Neural cell (in vitro differentiated cells): ENCODE measurements around the gene ENDOD1. TPM values are rescaled to one million over a fixed set of nuclear protein-coding genes. Genes with fewer than 3 reads are reported as not detected.

Source experiments
- H2AFZ ChIP-seq: fragments of 200-600, 300-800 bp; sonication (generic), shearing (Covaris generic); 2 replicates; pipeline ENCODE4 v1.6.0; 2014; ENCODE audit warnings: low read depth, mild to moderate bottlenecking, antibody characterized with exemption, low read length, moderate library complexity
- H3F3A ChIP-seq: fragments of 200-600 bp; shearing (Covaris generic); 2 replicates; pipeline ENCODE4 v1.6.1; 2016; ENCODE audit warnings: mild to moderate bottlenecking, moderate library complexity, mixed read lengths, antibody characterized with exemption, low read length; ENCODE audit not compliant: insufficient read depth, poor library complexity, severe bottlenecking
- H3K27ac ChIP-seq: fragments of 200-600, 300-800 bp; sonication (generic), shearing (Covaris generic); 2 replicates; pipeline ENCODE4 v1.5.1; 2014; ENCODE audit warnings: mild to moderate bottlenecking, low read length, moderate library complexity
- H3K27me3 ChIP-seq: fragments of 300-800, 200-600 bp; sonication (generic), shearing (Covaris generic); 2 replicates; pipeline ENCODE4 v1.6.0; 2014; ENCODE audit warnings: mild to moderate bottlenecking, low read depth, low read length, moderate library complexity; ENCODE audit not compliant: insufficient read depth
- H3K36me3 ChIP-seq: fragments of 300-800, 200-600 bp; sonication (generic), shearing (Covaris generic); 2 replicates; pipeline ENCODE4 v1.5.1; 2014; ENCODE audit warnings: mild to moderate bottlenecking, antibody characterized with exemption, low read length, moderate library complexity; ENCODE audit not compliant: insufficient read depth
- H3K4me2 ChIP-seq: fragments of 300-800, 200-600 bp; sonication (generic), shearing (Covaris generic); 2 replicates; pipeline ENCODE4 v1.6.0; 2014; ENCODE audit warnings: mild to moderate bottlenecking, low read length
- H3K4me3 ChIP-seq: fragments of 300-800, 200-600 bp; sonication (generic), shearing (Covaris generic); 2 replicates; pipeline ENCODE4 v1.5.1; 2014; ENCODE audit warnings: mild to moderate bottlenecking, low read length, moderate library complexity
- H3K79me2 ChIP-seq: fragments of 200-600 bp; shearing (Covaris generic); replicated peaks from 2 replicates; pipeline ENCODE4 v1.6.0; 2014; ENCODE audit warnings: mild to moderate bottlenecking, low read length, moderate library complexity; ENCODE audit not compliant: insufficient read depth
- H3K9ac ChIP-seq: fragments of 300-800, 200-600 bp; sonication (generic), shearing (Covaris generic); 2 replicates; pipeline ENCODE4 v1.6.1; 2016; ENCODE audit warnings: mild to moderate bottlenecking, low read length, mixed read lengths
- H3K9me2 ChIP-seq: fragments of 200-600 bp; shearing (Covaris generic); 2 replicates; pipeline ENCODE4 v1.6.1; 2016; ENCODE audit warnings: mild to moderate bottlenecking, low read length, mixed read lengths; ENCODE audit not compliant: insufficient read depth
- H3K9me3 ChIP-seq: fragments of 200-600, 300-800 bp; sonication (generic), shearing (Covaris generic); 2 replicates; pipeline ENCODE4 v1.6.1; 2016; ENCODE audit warnings: mild to moderate bottlenecking, mixed run types, low read length, moderate library complexity, mixed read lengths
- H4K20me1 ChIP-seq: fragments of 200-600 bp; shearing (Covaris generic); 2 replicates; pipeline ENCODE4 v1.6.1; 2016; ENCODE audit warnings: mild to moderate bottlenecking, mixed run types; ENCODE audit not compliant: insufficient read depth
- CTCF ChIP-seq: fragments of 450-650 bp; IDR thresholded peaks from 2 replicates; pipeline ENCODE4 v1.5.1; 2014; ENCODE audit warnings: antibody characterized with exemption, mild to moderate bottlenecking, moderate library complexity; ENCODE audit not compliant: poor library complexity, severe bottlenecking
- EP300 ChIP-seq: fragments of 450-650 bp; conservative IDR thresholded peaks from 2 replicates; pipeline ENCODE4 v1.6.1; 2014; ENCODE audit warnings: antibody characterized with exemption, mild to moderate bottlenecking, moderate library complexity; ENCODE audit not compliant: poor library complexity, severe bottlenecking
- EZH2 ChIP-seq: fragments of 200-600, 300-800 bp; shearing (Covaris generic), sonication (generic); IDR thresholded peaks from 2 replicates; pipeline ENCODE4 v1.6.1; 2014; ENCODE audit warnings: antibody characterized with exemption, low read length, borderline replicate concordance, mild to moderate bottlenecking; ENCODE audit not compliant: insufficient read depth, poor library complexity, severe bottlenecking
- MXI1 ChIP-seq: fragments of 450-650 bp; conservative IDR thresholded peaks from 2 replicates; pipeline ENCODE4 v1.6.1; 2014; ENCODE audit warnings: antibody characterized with exemption, mild to moderate bottlenecking; ENCODE audit not compliant: poor library complexity, severe bottlenecking
- POLR2AphosphoS5 ChIP-seq: IDR thresholded peaks from 2 replicates; pipeline ENCODE4 v1.6.1; 2012
- RAD21 ChIP-seq: fragments of 450-650 bp; conservative IDR thresholded peaks from 2 replicates; pipeline ENCODE4 v1.6.1; 2014; ENCODE audit warnings: antibody characterized with exemption, mild to moderate bottlenecking, moderate library complexity
- SMC3 ChIP-seq: fragments of 450-650 bp; conservative IDR thresholded peaks from 2 replicates; pipeline ENCODE4 v1.6.1; 2014; ENCODE audit warnings: antibody characterized with exemption, mild to moderate bottlenecking, moderate library complexity; ENCODE audit not compliant: poor library complexity
- TAF1 ChIP-seq: IDR thresholded peaks from 2 replicates; pipeline ENCODE4 v1.6.1; 2012; ENCODE audit warnings: low read depth
- polyA plus RNA-seq: library from polyadenylated mRNA; depleted of rRNA; stranded (reverse); fragments of >200 nt; gene quantifications from 2 replicates; pipeline ENCODE4 v1.2.3, GENCODE V29; 2014
- TF ChIP-seq, protein P1 (sequence below): IDR thresholded peaks from 2 replicates; pipeline ENCODE4 v1.6.1; 2012; ENCODE audit warnings: borderline replicate concordance

Gene ENDOD1
- polyA plus RNA-seq, 1 donor from 2014 or later, result 4.9 TPM

DNA sequence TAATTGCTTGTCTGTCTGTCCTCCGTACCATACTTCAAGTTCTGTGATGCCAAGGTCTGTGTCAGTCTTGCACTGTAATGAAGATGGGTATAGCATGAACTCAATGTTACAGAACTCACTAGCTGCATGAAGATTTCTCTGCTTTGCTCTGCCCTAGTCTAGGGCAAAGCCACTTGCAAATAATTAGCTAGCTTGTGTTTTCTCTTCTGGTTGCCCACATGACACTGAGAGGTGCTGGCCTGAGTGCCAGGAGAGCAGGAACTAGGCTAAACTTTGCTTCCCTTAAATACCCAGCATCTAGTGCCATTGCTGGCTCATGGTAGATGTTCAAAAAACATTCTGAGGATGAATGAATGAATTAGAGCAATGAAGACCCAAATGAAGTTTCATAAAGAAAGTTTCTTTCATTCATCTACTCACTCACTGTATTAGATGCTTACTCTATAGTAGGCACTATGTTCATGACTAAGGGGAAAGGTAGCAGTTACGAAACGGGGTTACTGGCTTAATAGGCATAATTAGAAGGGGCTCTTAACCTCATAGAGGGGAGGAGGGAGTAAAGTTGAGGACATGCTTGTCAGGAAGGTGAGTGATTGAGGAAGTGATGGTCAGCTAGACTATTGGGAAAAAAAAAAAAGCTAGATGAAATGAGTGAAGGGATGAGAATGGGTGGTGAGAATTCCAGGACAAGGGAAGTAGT, 4.4 kb upstream of the ENDOD1 start:
- H3K9me2 ChIP-seq, result no peaks in the 10 kb centered on the region
- TF ChIP-seq SMC3 (no peak), RAD21 (no peak), POLR2AphosphoS5 (no peak), TAF1 (no peak), EZH2 (no peak), MXI1 (no peak)
- TF ChIP-seq, protein P1, sequence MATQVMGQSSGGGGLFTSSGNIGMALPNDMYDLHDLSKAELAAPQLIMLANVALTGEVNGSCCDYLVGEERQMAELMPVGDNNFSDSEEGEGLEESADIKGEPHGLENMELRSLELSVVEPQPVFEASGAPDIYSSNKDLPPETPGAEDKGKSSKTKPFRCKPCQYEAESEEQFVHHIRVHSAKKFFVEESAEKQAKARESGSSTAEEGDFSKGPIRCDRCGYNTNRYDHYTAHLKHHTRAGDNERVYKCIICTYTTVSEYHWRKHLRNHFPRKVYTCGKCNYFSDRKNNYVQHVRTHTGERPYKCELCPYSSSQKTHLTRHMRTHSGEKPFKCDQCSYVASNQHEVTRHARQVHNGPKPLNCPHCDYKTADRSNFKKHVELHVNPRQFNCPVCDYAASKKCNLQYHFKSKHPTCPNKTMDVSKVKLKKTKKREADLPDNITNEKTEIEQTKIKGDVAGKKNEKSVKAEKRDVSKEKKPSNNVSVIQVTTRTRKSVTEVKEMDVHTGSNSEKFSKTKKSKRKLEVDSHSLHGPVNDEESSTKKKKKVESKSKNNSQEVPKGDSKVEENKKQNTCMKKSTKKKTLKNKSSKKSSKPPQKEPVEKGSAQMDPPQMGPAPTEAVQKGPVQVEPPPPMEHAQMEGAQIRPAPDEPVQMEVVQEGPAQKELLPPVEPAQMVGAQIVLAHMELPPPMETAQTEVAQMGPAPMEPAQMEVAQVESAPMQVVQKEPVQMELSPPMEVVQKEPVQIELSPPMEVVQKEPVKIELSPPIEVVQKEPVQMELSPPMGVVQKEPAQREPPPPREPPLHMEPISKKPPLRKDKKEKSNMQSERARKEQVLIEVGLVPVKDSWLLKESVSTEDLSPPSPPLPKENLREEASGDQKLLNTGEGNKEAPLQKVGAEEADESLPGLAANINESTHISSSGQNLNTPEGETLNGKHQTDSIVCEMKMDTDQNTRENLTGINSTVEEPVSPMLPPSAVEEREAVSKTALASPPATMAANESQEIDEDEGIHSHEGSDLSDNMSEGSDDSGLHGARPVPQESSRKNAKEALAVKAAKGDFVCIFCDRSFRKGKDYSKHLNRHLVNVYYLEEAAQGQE, result no peak
- H3K9me3 ChIP-seq, result no peaks in the 10 kb centered on the region
- no peaks in the 10 kb centered on the region for H3K27me3 ChIP-seq
- H3K9ac ChIP-seq, result no peak overlapping the region
- H2AFZ ChIP-seq, result no peak overlapping the region
- peaks cover 4% of the 10 kb centered on the region for H3F3A ChIP-seq
- H3K36me3 ChIP-seq, result no peaks in the 10 kb centered on the region
- H3K4me3 ChIP-seq, result no peak overlapping the region
- H3K4me2 ChIP-seq, result no peak overlapping the region
- no peak overlapping the region for H3K27ac ChIP-seq
- no peaks in the 10 kb centered on the region for H3K79me2 ChIP-seq
- H4K20me1 ChIP-seq, result no peaks in the 10 kb centered on the region

- Histone ChIP-seq H3K27me3 (no peaks in the 10 kb centered on the region), H2AFZ (no peak overlapping the region), H3F3A (peaks cover 9% of the 10 kb centered on the region), H4K20me1 (no peaks in the 10 kb centered on the region), H3K9ac (no peak overlapping the region), H3K4me2 (no peak overlapping the region), H3K79me2 (no peaks in the 10 kb centered on the region), H3K9me2 (no peaks in the 10 kb centered on the region), H3K9me3 (no peaks in the 10 kb centered on the region), H3K4me3 (no peak overlapping the region), H3K27ac (no peak overlapping the region), H3K36me3 (no peaks in the 10 kb centered on the region)
- TF ChIP-seq MXI1 (no peak), EP300 (no peak), RAD21 (no peak), CTCF (no peak), TAF1 (no peak), EZH2 (no peak), SMC3 (no peak), POLR2AphosphoS5 (no peak)
- TF ChIP-seq, protein P1, result no peak
These were observed 3.5 kb upstream of the ENDOD1 start for GRCh38 chr11:95086151-95086550.
